SK-N-SH (cell line): Measurements from ENCODE around the gene NLGN1. TPM values are rescaled to one million over a fixed set of nuclear protein-coding genes. Genes with fewer than 3 reads are reported as not detected.

ENCODE experiments used
- CTCF ChIA-PET: fragments of 300-600, 350-600 bp; formaldehyde crosslinking; extraction: SDS; loops from one replicate; lab custom pipeline; 2021; lab: Yijun Ruan, JAX
- POLR2A ChIA-PET: fragments of 350-600 bp; sonication (Branson Sonifier 250); formaldehyde crosslinking; extraction: SDS; loops from one replicate; lab custom pipeline; 2020; ENCODE audit warnings: antibody characterized with exemption, inconsistent platforms; lab: Yijun Ruan, JAX
- DNase-seq: peaks from one replicate; pipeline ENCODE4 v3.0.0; 2012
- H2AFZ ChIP-seq: fragments of 200-600 bp; sonication (generic); 2 replicates; pipeline ENCODE4 v1.8.1; 2016; ENCODE audit warnings: antibody characterized with exemption, mild to moderate bottlenecking, low read depth
- H3F3A ChIP-seq: fragments of 200-600 bp; sonication (generic); replicated peaks from 2 replicates; pipeline ENCODE3; 2016; ENCODE audit warnings: antibody characterized with exemption, mild to moderate bottlenecking; ENCODE audit not compliant: insufficient read depth
- H3K27ac ChIP-seq, 2 experiments: fragments of 200-500 bp in 1 of 2; fragments of 200-600 bp in 1 of 2; sonication (Bioruptor generic) in 1 of 2; sonication (generic), shearing (Covaris generic) in 1 of 2; 2 replicates each; pipeline versions ENCODE4 v1.5.1 to v1.6.1; 2014 to 2016; ENCODE audit warnings: low read depth in 2 of 2, inconsistent platforms in 1 of 2, low read length in 1 of 2, mild to moderate bottlenecking in 1 of 2, mixed read lengths in 1 of 2
- H3K27me3 ChIP-seq: fragments of 200-600 bp; sonication (generic), shearing (Covaris generic); 2 replicates; pipeline ENCODE4 v1.6.1; 2016; ENCODE audit warnings: mixed run types; ENCODE audit not compliant: insufficient read depth
- H3K36me3 ChIP-seq, 2 experiments: fragments of 200-500 bp in 1 of 2; fragments of 200-600 bp in 1 of 2; sonication (Bioruptor generic) in 1 of 2; sonication (generic) in 1 of 2; replicated peaks in 1 of 2; 2 replicates each; pipeline versions ENCODE3 to v1.5.1; 2014 to 2016; ENCODE audit warnings: low read length in 1 of 2, mild to moderate bottlenecking in 1 of 2; ENCODE audit not compliant: insufficient read depth in 2 of 2, control insufficient read depth in 1 of 2
- H3K4me1 ChIP-seq, 2 experiments: fragments of 200-500 bp in 1 of 2; fragments of 200-600 bp in 1 of 2; sonication (Bioruptor generic) in 1 of 2; sonication (generic), shearing (Covaris generic) in 1 of 2; 2 replicates each; pipeline versions ENCODE4 v1.5.1 to v1.6.1; 2014 to 2016; ENCODE audit warnings: low read depth in 1 of 2, low read length in 1 of 2, mixed run types in 1 of 2; ENCODE audit not compliant: insufficient read depth in 2 of 2, control insufficient read depth in 1 of 2
- H3K4me2 ChIP-seq: fragments of 200-600 bp; sonication (generic), shearing (Covaris generic); 2 replicates; pipeline ENCODE4 v1.6.1; 2017; ENCODE audit warnings: mixed run types
- H3K4me3 ChIP-seq, 2 experiments: fragments of 200-500 bp in 1 of 2; fragments of 200-600 bp in 1 of 2; sonication (Bioruptor generic) in 1 of 2; sonication (generic), shearing (Covaris generic) in 1 of 2; 2 replicates each; pipeline versions ENCODE4 v1.5.1 to v1.8.1; 2014 to 2016; ENCODE audit warnings: low read depth in 2 of 2, inconsistent platforms in 1 of 2, low read length in 1 of 2, mild to moderate bottlenecking in 1 of 2, mixed read lengths in 1 of 2, moderate library complexity in 1 of 2
- H3K79me2 ChIP-seq: fragments of 200-600 bp; sonication (generic); 2 replicates; pipeline ENCODE4 v1.8.1; 2017; ENCODE audit warnings: mild to moderate bottlenecking; ENCODE audit not compliant: insufficient read depth
- H3K9ac ChIP-seq: fragments of 200-600 bp; sonication (generic); 2 replicates; pipeline ENCODE4 v1.6.1; 2017; ENCODE audit warnings: mixed run types
- H3K9me2 ChIP-seq: fragments of 200-600 bp; sonication (generic); 2 replicates; pipeline ENCODE4 v1.6.1; 2017; ENCODE audit warnings: mixed run types
- H3K9me3 ChIP-seq: fragments of 200-600 bp; sonication (generic); 2 replicates; pipeline ENCODE4 v1.6.1; 2017; ENCODE audit warnings: mixed run types, mild to moderate bottlenecking, moderate library complexity
- H4K20me1 ChIP-seq: fragments of 200-600 bp; sonication (generic); 2 replicates; pipeline ENCODE4 v1.6.1; 2017; ENCODE audit warnings: mild to moderate bottlenecking, mixed run types; ENCODE audit not compliant: insufficient read depth
- CHD2 ChIP-seq: fragments of 150-350 bp; IDR thresholded peaks from 2 replicates; pipeline ENCODE4 v1.6.1; 2018; ENCODE audit warnings: low read length; ENCODE audit not compliant: partially characterized antibody
- ELF1 ChIP-seq: IDR thresholded peaks from 2 replicates; pipeline ENCODE4 v1.4.0; 2012
- EZH2phosphoT487 ChIP-seq: fragments of 200-600 bp; sonication (generic); IDR thresholded peaks from 2 replicates; pipeline ENCODE4 v1.6.1; 2017; ENCODE audit warnings: low read depth, mixed run types, mild to moderate bottlenecking, antibody characterized with exemption, moderate library complexity, borderline replicate concordance
- NFIC ChIP-seq: IDR thresholded peaks from 2 replicates; pipeline ENCODE4 v1.4.0; 2012; ENCODE audit warnings: borderline replicate concordance
- RCOR1 ChIP-seq: fragments of 150-350 bp; IDR thresholded peaks from 2 replicates; pipeline ENCODE4 v1.6.1; 2017; ENCODE audit warnings: antibody characterized with exemption, low read length
- RXRA ChIP-seq: IDR thresholded peaks from 2 replicates; pipeline ENCODE4 v1.4.0; 2012; ENCODE audit warnings: low read depth, mild to moderate bottlenecking, borderline replicate concordance
- SIN3A ChIP-seq: IDR thresholded peaks from 2 replicates; pipeline ENCODE4 v1.6.1; 2012; ENCODE audit warnings: low read depth, mild to moderate bottlenecking, low read length, moderate library complexity, borderline replicate concordance
- SMC3 ChIP-seq: IDR thresholded peaks from 2 replicates; pipeline ENCODE4 v1.6.1; 2012; ENCODE audit warnings: low read depth, low read length, improper control_type of control experiment
- YY1 ChIP-seq: IDR thresholded peaks from 2 replicates; pipeline ENCODE4 v1.4.0; 2012; ENCODE audit warnings: low read depth, mild to moderate bottlenecking
- polyA plus RNA-seq, 3 experiments: library from polyadenylated mRNA; depleted of rRNA; stranded (reverse); fragments of >200 nt; gene quantifications; 2 replicates each; pipeline ENCODE4 v1.2.3, GENCODE V29; 2012
- TF ChIP-seq, protein P1 (sequence below): fragments of 200-600 bp; sonication (generic); IDR thresholded peaks from 2 replicates; pipeline ENCODE4 v1.6.1; 2017; ENCODE audit warnings: antibody characterized with exemption, mild to moderate bottlenecking, moderate library complexity
- TF ChIP-seq, protein P2 (sequence below): fragments of 150-350 bp; IDR thresholded peaks from 2 replicates; pipeline ENCODE4 v1.6.1; 2017; ENCODE audit warnings: antibody characterized with exemption, low read length, low read depth, borderline replicate concordance
- TF ChIP-seq, protein P3 (sequence below): IDR thresholded peaks from 2 replicates; pipeline ENCODE4; 2012

NLGN1 gene
- polyA plus RNA-seq, 1 of the 3 experiments (the other 2 are of a cell fraction), result 1.5 TPM

DNA sequence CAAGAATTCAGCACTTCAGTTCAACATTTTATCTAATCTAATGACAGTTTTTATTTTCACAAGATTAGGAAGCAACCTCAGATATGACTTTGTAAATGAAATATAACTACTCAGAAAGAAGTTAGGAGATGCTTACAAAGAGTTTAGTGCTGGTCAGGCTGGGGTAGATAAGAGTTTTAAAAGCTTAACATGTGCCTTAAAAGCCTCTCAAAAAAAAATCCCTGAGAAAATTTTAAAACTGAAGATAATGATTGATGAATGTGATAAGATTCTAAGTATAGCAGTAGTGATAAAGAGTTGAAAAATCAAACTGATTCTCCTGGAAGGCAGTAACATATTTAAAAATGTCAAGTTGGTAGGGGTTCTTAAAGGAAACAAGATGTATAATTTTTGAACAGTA lies 478.2 kb downstream of the NLGN1 start:
- H3K4me3 ChIP-seq, result no peak overlapping the region
- no peaks in the 10 kb centered on the region for H3F3A ChIP-seq
- H3K4me1 ChIP-seq, result no peaks in the 10 kb centered on the region; a peak in 1 of 4 replicates
- H3K36me3 ChIP-seq, result no peaks in the 10 kb centered on the region
- no peak overlapping the region for H3K9ac ChIP-seq
- no peaks in the 10 kb centered on the region for H3K9me2 ChIP-seq
- H3K27ac ChIP-seq, result no peak overlapping the region
- no peak for DNase-seq
- ChIA-PET POLR2A (no interaction called here), CTCF (interaction anchor here (0.8 to 1.9 kb wide), 5 partner anchors 12 to 142 kb away, joined by 3 to 6 read pairs (median 3); no protein-coding TSS in a partner anchor)
- no peaks in the 10 kb centered on the region for H3K27me3 ChIP-seq
- H3K4me2 ChIP-seq, result no peak overlapping the region
- no peak overlapping the region for H2AFZ ChIP-seq
- no peaks in the 10 kb centered on the region for H3K79me2 ChIP-seq
- TF ChIP-seq NFIC (no peak), YY1 (no peak)
- TF ChIP-seq, all 33 proteins: peak for 0
- Histone ChIP-seq H3K9me3 (no peaks in the 10 kb centered on the region), H4K20me1 (no peaks in the 10 kb centered on the region)

DNA sequence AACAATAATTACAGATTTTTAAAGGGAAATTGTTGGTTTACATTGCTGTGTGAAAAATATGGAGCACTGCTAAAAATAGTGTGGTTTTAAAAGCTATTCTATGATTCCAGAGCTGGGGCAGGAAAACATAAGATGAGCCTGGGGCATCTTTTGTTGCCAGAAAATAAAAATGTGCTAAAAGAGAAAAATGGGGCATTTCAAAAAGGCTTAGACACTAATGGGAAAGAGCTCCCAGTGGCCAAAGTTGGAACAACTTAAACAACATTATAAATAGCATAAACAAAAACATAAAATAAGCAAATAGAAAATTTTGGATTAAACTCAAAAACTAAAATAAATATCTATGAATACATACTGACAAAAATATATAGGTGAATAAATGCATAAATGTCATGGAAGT lies 478.9 kb downstream of the NLGN1 start:
- CTCF ChIA-PET, result interaction anchor here (0.8 to 1.9 kb wide), 6 partner anchors 13 to 143 kb away, joined by 3 to 6 read pairs (median 3); no protein-coding TSS in a partner anchor
- DNase-seq, result no peak
- Histone ChIP-seq H3K4me3 (no peak overlapping the region), H3K27ac (no peak overlapping the region), H3K9ac (no peak overlapping the region), H3F3A (no peaks in the 10 kb centered on the region), H3K79me2 (no peaks in the 10 kb centered on the region)
- POLR2A ChIA-PET, result no interaction called here
- no peak for TF ChIP-seq RXRA
- TF ChIP-seq, protein P1, sequence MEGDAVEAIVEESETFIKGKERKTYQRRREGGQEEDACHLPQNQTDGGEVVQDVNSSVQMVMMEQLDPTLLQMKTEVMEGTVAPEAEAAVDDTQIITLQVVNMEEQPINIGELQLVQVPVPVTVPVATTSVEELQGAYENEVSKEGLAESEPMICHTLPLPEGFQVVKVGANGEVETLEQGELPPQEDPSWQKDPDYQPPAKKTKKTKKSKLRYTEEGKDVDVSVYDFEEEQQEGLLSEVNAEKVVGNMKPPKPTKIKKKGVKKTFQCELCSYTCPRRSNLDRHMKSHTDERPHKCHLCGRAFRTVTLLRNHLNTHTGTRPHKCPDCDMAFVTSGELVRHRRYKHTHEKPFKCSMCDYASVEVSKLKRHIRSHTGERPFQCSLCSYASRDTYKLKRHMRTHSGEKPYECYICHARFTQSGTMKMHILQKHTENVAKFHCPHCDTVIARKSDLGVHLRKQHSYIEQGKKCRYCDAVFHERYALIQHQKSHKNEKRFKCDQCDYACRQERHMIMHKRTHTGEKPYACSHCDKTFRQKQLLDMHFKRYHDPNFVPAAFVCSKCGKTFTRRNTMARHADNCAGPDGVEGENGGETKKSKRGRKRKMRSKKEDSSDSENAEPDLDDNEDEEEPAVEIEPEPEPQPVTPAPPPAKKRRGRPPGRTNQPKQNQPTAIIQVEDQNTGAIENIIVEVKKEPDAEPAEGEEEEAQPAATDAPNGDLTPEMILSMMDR, result peak; percentile 48
- TF ChIP-seq, protein P2, sequence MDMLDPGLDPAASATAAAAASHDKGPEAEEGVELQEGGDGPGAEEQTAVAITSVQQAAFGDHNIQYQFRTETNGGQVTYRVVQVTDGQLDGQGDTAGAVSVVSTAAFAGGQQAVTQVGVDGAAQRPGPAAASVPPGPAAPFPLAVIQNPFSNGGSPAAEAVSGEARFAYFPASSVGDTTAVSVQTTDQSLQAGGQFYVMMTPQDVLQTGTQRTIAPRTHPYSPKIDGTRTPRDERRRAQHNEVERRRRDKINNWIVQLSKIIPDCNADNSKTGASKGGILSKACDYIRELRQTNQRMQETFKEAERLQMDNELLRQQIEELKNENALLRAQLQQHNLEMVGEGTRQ, result no peak
- TF ChIP-seq ELF1, result no peak
- TF ChIP-seq, all 33 proteins: peak for 1
- H4K20me1 ChIP-seq, result no peaks in the 10 kb centered on the region
- no peak overlapping the region for H3K4me2 ChIP-seq
- H2AFZ ChIP-seq, result no peak overlapping the region
- no peaks in the 10 kb centered on the region for H3K9me2 ChIP-seq
- no peaks in the 10 kb centered on the region for H3K36me3 ChIP-seq
- no peaks in the 10 kb centered on the region; a peak in 1 of 4 replicates for H3K4me1 ChIP-seq
- H3K27me3 ChIP-seq, result no peaks in the 10 kb centered on the region
- no peaks in the 10 kb centered on the region for H3K9me3 ChIP-seq

DNA sequence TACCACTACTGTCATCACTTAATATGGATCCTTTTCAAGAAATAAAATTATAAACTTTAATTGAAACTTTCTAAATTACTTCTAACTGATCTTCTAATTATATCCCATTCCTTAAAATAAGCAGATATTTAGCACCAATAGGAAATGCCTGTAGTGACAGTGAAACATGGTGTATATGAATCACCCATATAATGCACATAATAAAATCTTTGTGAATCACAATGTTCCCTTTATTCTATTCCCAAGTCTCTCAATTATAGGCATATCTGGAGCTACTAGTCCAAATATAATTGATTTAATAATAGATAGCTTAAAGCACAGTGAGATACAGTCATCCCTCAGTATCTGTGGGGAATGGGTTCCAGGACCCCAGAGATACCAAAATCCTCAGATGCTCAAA lies 490.3 kb downstream of the NLGN1 start:
- Histone ChIP-seq H2AFZ (no peak overlapping the region), H3K4me1 (peaks cover 0 to 30% of the 10 kb centered on the region in 2 experiments; a peak in 2 of 4 replicates), H3K27ac (no peak overlapping the region), H3K79me2 (no peaks in the 10 kb centered on the region), H3K4me2 (no peak overlapping the region), H3K4me3 (no peak overlapping the region), H3K27me3 (no peaks in the 10 kb centered on the region), H3K36me3 (no peaks in the 10 kb centered on the region), H3F3A (peaks cover 16% of the 10 kb centered on the region), H4K20me1 (no peaks in the 10 kb centered on the region), H3K9me2 (no peaks in the 10 kb centered on the region), H3K9me3 (0 out of 2 replicates have a peak, but pooled peaks cover 4% of the 10 kb centered on the region), H3K9ac (no peak overlapping the region)
- no peak for DNase-seq
- ChIA-PET CTCF (no interaction called here), POLR2A (no interaction called here)
- TF ChIP-seq, protein P1, result no peak
- TF ChIP-seq ELF1 (no peak), EZH2phosphoT487 (no peak), SIN3A (no peak), CHD2 (no peak), SMC3 (no peak), RCOR1 (no peak)
- TF ChIP-seq, protein P3, sequence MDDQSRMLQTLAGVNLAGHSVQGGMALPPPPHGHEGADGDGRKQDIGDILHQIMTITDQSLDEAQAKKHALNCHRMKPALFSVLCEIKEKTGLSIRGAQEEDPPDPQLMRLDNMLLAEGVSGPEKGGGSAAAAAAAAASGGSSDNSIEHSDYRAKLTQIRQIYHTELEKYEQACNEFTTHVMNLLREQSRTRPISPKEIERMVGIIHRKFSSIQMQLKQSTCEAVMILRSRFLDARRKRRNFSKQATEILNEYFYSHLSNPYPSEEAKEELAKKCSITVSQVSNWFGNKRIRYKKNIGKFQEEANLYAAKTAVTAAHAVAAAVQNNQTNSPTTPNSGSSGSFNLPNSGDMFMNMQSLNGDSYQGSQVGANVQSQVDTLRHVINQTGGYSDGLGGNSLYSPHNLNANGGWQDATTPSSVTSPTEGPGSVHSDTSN, result no peak
